Astrocyte of the spinal cord (primary cell): ENCODE measurements around the gene BPIFB1.

Experiments used
- DNase-seq: peaks from one replicate; pipeline ENCODE4 v3.0.0; 2011; ENCODE audit warnings: low read depth, low spot score
- H3K4me3 ChIP-seq: 2 replicates; pipeline ENCODE4 v1.5.1; 2011; ENCODE audit warnings: low read depth, mild to moderate bottlenecking, low read length, moderate library complexity
- in situ Hi-C: cut with HindIII; loops from 2 replicates; pipeline ENCODE4 v1.10.0; 2017; ENCODE audit warnings: low sequenced_read_pairs
- TF ChIP-seq, protein P1 (sequence below): IDR thresholded peaks from 2 replicates; pipeline ENCODE4 v1.5.1; 2012; ENCODE audit warnings: low read depth, mild to moderate bottlenecking, low read length, inconsistent platforms

Gene BPIFB1

DNA sequence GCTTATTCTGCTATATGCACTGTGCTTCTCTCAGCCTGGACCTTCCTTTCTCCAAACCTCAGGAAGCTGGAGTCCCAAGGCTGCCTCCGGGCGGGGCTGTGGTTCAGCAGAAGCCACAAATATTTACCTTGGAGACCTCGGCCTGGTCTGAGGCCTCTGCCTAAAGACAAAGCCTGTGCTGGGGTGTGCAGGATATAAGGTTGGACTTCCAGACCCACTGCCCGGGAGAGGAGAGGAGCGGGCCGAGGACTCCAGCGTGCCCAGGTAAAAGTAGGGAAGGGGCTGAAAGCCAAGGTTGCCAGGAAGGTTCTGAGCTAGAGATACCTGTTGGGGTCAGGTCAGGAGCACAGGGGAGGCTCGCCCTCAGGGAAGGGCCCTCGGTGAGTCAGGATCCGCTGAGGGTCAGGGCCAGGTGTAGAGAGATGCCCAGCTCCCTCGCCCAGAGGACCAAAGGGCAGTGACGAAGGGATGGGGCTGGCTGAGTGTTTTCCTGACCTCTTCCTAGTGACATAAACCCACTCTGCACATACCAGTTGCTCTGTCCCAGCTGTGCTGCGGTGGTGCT, at the start of gene BPIFB1:
Gene BPIFB1, plus strand, starts transcription at position 224 of the 565 bp plus-strand sequence. CDS start 2,860 bp downstream, outside the sequence.
- no peak within 1 kb of the TSS for H3K4me3 ChIP-seq
- TF ChIP-seq, protein P1, sequence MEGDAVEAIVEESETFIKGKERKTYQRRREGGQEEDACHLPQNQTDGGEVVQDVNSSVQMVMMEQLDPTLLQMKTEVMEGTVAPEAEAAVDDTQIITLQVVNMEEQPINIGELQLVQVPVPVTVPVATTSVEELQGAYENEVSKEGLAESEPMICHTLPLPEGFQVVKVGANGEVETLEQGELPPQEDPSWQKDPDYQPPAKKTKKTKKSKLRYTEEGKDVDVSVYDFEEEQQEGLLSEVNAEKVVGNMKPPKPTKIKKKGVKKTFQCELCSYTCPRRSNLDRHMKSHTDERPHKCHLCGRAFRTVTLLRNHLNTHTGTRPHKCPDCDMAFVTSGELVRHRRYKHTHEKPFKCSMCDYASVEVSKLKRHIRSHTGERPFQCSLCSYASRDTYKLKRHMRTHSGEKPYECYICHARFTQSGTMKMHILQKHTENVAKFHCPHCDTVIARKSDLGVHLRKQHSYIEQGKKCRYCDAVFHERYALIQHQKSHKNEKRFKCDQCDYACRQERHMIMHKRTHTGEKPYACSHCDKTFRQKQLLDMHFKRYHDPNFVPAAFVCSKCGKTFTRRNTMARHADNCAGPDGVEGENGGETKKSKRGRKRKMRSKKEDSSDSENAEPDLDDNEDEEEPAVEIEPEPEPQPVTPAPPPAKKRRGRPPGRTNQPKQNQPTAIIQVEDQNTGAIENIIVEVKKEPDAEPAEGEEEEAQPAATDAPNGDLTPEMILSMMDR: no peak
- no peak for DNase-seq
- in situ Hi-C loops: no loop called here

- H3K4me3 ChIP-seq: no peak overlapping the region
- TF ChIP-seq, protein P1: no peak
- in situ Hi-C loops: no loop called here
- DNase-seq: no peak
Observed at GRCh38 chr20:33234050-33234449, 49.0 kb upstream of the BPIFB1 start.

DNA sequence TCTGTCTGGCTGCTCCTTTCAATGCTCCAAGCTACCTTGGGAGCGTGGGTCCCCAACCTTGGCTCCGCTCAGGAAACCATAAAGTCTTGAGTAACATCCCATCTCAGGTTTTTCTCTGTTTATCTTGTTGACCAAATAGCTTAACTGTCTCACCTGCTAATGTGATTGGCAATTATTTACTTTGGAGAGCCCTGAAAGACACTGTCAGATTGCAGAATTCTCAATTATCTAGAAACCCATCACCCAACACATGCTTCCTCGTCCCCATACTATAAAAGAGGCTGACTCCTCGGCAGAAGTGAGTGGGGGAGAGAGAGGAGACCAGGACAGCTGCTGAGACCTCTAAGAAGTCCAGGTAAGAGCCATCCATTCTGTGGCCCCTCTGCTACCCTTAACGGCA, 47.3 kb upstream of the BPIFB1 start, which contains the start of gene BPIFA1:
Gene BPIFA1, plus strand, starts transcription at position 301 of the 400 bp plus-strand sequence. CDS start 1,716 bp downstream, outside the sequence.
- in situ Hi-C loops: no loop called here
- TF ChIP-seq, protein P1: no peak
- H3K4me3 ChIP-seq: no peak within 1 kb of the TSS
- DNase-seq: no peak

- no peak for DNase-seq
- H3K4me3 ChIP-seq: no peak overlapping the region
- in situ Hi-C loops: no loop called here
- TF ChIP-seq, protein P1: no peak
Observed at GRCh38 chr20:33236351-33236750, 46.7 kb upstream of the BPIFB1 start.

DNA sequence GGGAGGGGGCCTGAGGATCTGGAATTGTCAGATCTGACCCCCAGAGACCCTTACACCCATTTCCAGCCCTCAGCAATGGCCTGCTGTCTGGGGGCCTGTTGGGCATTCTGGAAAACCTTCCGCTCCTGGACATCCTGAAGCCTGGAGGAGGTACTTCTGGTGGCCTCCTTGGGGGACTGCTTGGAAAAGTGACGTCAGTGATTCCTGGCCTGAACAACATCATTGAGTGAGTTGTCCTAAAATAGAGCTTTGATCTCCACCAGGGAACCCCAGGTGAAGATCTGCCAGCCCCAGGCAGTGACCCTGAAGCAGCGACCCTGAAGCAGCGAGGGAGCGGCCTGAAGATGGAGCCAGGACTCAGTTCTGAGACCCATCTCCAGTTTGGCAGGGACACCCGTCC, 45.0 kb upstream of the BPIFB1 start:
- in situ Hi-C loops: no loop called here
- H3K4me3 ChIP-seq: no peak overlapping the region
- TF ChIP-seq, protein P1: no peak
- no peak for DNase-seq

DNA sequence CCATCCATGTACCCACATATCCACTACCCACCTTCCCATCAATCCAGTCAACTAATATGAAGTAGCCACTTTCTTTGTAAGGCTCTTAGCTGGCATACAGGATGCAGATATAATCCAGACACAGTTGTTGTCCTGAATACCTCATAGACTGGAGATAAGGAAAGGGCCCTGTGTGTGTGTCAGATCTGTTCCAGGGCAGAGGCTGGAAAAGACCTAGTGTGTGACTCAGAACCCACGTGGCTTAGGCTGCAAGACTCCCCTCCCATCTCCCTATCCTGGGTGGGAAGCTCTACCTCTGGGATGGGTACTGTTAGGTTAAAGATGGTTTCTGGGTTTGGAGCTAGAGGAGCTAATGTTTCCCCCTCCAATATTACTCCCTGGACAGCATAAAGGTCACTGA, 43.6 kb upstream of the BPIFB1 start:
- TF ChIP-seq, protein P1: no peak
- no peak overlapping the region for H3K4me3 ChIP-seq
- DNase-seq: no peak
- in situ Hi-C loops: no loop called here
